HG03064 (cell line): Measurements from ENCODE around the gene TMEM72.
A peak's percentile ranks its signal among the peaks of the same experiment; 100 is the strongest.

ENCODE experiments used
- ATAC-seq: cut with Tn5 transposase; IDR thresholded peaks from one replicate; pipeline ENCODE4 v1.9.1; 2021; ENCODE audit warnings: low read depth; ENCODE audit not compliant: unreplicated experiment

The TMEM72 gene

DNA sequence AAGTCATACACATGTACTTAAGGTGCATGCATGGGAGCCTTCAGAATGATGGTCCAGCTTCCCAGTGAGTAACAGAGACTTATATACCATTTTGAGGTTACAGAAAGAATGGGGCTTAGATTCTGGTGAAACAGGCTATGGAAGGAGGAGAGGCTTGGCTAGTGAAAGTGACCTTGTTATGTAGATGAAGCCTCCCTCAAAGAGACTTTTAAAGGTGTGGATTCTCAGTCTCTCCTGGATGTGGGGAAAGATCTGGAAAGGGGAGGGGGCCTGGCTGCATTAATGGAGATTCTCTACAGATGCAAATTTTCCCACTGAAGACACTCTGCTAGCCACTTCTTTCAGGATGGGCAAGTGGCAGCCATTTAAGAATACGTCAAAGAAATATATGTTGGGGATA lies 54.0 kb downstream of the TMEM72 start:
- no peak for ATAC-seq

DNA sequence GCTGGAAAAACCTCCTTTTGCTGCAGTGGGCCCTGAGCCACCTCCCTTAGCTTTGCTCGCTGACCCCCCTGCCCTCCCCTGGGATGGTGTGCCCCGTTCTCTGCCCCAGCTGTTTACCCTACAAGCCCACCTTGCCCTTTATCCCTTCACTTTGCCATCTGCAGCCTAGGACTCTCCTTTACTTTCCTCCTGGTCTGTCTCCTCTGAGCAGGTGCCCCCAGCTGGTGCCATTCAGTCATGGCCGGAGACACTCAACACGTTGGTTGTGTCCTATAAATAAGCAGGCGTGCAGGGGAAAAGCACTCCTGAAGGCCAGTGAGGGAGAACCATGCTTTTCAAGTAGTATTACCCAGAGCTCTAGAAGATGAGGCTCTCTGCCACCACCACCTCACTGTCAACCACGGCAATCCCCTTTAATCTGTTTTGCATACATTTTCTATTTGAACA lies 54.5 kb downstream of the TMEM72 start:
- ATAC-seq, result no peak

DNA sequence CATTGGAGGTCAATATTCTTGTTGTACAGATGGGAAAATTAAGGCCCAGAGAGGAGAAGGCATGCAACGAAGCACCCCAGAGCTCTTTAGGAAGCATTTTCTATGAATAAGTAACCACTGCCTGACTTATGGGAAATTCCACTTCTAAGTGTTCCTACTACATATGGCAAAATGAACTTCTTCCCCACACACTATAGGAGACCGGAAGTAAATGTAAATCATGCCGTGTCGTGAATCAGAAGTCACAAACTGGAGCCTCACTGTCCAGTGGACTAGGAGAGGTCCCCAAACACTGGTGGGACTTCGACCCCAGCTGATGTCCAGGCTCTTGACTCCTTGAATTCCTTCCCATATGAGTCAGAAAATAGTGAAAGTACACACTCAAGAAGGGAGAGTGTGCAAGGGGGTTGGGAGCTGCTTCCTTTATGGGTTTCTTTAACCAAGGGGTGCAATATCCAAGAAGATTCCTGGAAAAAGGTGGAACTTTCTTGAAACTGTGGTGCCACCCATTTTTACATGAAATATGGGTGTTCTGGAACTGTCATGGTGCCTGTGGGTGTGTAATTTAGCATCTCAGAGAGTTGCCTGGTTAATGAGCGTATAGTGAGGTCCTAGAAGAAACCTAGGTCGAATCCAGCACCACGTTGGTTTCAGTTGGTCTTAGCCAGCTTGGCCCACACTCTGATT lies 55.1 kb downstream of the TMEM72 start:
- no peak for ATAC-seq

DNA sequence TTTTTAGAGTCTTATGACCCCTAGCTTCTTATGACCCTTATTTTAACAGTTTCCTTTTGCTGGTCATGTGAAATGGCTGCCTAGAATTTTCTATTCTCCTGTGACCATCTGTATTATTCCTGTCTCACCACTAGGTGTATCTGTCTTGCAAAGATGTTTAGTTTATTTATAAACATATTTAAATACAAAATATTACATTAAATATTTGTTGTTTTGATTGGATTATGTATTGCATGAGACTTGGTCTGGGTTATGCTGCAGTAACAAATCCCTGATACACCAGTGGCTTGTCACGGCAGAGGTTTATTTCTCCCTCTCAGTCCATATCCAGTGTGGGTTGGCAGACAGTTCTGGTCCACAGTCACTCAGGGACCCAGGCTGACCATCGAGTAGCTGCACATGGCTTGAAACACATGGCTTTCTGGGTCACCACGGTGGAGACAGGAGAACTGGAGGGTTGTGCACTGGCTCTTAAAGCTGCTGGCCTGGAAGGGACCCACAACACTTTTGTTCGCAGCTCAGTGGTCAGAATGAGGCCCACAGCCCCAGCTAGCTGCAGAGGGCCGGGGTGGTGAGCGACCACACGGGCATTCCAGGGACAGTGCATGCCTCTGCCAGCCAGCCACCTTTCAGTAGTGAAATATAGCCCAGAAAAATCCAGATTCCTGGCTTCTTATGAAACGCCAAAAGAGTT lies 55.8 kb downstream of the TMEM72 start:
- ATAC-seq, result no peak

DNA sequence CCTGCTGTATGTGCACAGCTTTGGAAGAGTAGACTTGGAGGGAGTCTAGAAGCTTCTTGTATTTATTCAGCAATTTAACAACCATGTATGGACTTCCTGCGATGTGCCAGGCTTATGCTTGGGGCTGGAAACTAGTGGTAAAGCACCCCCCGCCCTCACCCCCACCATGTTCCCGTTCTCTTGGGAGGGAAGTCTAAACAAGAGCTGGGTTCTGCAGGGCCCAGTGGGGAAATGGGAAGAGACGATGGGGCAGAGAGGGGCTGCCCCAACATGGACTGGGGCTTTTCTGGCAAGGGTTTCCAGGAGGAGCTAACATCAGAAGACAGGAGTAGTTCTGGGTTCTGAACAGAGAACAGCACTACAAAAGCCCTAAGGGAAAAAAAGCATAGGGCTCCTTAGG lies 56.5 kb downstream of the TMEM72 start:
- no peak for ATAC-seq

DNA sequence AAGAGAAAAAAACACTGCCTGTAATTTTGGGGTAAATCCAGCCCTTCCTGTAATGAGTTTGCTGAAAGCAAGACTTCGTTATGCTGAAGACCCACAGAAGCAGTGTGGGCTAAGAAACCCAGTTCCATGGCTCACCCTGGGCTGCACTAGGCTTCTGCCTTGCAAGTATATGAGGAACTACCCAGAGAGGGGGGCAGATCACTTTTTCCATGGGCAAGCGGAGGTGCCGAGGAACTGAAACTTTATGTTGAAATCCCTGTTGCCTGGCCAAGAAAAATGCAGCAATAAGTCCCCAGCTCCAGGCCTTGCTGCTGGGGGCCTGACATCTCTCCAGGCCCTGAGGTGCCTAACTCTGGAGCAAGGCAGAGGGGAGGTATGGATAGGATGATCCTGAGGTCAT lies 57.0 kb downstream of the TMEM72 start:
- no peak for ATAC-seq

DNA sequence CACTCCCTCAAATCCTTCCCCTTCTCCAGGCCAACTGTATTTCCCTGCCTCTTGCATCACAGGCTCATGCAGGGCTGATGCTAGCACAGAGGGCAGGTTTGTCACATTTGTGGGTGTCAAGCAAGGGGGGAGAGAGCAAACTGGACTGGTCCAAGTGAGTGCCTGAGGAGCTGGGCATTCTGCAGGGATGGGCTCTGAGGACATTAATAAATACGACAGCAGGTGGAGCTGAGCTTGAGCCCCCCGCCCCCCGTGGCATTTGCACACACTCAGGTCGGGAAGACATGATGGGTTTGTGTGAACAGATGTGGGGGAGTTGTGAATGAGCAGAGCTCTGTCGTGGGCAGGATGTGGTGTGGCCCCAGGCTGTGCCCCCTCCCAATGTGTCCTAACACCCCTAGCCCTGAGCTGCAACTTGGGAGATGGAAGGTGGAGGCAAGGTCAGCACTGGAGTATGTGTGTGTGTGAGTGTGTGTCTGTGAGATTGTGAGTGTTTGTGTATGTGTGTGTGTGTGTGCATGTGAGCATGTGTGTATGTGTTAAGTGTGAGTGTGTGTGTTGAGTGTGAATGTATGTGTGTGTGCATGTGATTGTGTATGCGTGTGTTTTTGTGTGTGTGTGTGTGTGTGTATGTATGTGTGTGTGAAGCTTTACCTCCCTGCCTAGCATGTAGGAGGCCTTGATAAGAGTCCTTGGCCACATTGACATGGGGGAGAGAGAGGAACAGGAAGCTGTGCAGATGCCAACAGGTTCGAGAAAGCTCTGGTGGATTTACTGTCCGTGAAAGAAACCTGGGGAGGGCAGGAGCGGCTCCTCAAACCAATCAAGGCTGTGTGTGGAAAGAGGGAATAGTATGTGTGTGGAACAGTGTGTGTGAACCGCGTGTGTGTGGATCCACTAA lies 57.6 kb downstream of the TMEM72 start:
- no peak for ATAC-seq

DNA sequence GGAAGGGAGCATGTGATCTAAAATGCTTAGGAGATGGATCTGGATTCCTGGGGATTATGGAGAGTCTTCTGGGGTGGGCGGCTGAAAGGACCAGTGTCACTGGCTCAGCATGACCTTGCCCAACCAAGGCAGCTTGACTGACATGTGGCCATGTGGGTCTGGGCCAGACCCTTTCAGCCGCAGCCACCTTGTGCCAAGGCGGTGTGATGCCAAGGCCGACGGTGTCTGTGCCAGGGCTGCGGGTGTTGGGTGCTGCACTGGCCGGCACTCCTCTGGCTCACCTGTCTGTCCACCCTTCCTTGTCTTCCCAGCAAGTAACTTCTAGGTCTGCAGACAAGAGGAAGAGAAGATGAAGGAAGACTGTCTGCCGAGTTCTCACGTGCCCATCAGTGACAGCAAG lies 58.7 kb downstream of the TMEM72 start:
- no peak for ATAC-seq

DNA sequence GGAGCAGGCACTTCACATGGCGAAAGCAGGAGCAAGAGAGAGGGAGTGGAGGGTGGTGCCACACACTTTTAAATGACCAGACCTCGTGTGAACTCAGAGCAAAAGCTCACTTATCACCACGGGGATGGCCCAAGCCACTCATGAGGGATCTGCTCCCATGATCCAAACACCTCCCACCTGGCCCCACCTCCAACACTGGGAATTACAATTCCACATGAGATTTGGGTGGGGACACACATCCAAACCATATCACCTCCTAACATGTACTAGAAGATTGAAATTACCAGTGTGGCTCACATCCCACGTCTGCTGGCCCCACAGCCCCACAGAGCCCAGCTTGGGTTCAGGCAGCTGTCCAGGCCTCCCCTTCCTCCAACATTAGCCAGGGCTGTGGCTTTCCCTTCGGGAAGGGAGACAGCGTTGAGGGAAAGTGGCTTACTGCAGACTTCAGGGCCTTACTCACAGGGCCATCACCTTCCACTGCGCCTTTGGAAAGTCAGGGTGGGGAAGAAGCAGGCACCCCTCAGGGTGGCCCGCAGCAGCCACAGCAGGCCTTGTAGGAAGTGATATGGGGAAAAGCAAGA lies 59.8 kb downstream of the TMEM72 start:
- ATAC-seq, result no peak

DNA sequence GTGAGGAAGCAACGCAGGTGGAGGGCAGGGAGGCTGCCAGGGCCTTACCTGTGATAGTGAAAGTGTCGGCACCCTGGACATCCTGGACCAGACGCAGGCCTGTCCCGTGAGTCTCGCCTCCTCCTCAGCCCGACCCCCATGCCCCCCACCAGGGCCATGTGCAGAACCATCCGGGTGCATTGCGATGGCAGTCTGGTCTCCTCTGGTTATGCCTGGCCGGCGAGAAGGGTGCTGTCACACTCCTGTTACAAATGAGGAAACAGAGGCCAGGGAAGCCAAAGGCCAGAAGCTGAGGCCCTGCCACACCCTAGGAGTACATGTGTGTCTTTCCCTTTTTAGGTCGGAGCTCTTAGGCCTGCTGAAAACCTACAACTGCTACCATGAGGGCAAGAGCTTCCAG lies 60.3 kb downstream of the TMEM72 start:
- ATAC-seq, result no peak

DNA sequence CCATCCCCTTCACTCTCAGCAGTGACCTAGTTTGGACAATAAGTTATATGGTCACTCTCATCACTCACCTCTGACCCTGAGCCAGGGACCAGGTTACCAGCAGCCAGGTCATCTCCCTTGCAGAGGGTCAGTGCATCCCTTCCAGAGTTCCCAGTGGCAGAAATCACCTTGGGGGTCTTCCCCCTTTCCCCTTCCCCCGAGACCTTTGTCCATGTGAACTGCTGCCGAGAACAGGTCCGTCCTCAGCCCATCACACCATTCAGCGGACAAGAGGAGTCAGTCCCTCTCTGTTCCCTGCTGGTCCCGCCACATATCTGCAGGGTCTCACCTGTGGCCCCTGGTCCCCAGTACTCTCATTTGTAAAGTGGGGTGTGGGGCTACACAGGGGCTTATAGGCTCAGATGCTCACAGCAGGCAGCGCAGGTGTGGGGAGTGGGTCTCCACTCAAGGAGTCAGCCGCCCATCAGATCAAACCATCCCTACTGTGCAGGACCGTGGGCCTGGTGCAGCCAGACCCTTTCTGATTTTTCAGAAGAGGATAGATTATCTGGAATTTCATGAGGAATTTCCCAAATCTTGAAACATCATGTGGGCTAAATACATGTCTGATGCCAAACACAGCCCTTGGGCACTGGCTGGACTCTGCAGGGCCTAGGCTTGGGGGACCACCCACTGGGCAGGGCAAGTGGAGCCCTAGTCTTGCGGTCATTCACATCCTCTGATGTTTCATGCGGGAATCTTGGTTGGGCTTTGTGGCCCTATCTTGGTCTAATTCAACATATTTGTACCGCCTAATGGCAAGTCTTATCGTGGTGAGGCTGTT lies 61.0 kb downstream of the TMEM72 start:
- ATAC-seq, result no peak

DNA sequence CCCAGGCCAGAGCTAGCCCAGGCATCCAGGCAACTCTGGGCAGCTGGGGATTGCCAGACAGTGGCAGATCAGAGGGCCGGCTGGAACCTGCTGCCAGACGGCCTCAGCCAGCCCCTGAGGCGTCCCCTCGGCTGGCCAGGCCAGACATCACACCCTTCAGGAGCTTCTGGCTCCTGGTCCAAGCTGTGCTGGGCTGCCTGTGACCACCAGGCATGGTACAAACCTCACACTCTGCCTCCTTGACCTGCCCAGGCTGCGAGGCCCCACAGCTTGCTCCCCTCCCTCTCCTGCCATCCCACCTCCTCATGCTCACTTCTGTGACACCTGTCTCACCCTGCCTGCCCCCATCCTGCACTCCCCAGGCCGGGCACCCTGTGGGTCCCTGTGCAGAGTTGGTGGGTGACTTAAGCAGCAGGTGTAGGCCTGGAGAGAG lies 61.8 kb downstream of the TMEM72 start:
- ATAC-seq, result no peak

DNA sequence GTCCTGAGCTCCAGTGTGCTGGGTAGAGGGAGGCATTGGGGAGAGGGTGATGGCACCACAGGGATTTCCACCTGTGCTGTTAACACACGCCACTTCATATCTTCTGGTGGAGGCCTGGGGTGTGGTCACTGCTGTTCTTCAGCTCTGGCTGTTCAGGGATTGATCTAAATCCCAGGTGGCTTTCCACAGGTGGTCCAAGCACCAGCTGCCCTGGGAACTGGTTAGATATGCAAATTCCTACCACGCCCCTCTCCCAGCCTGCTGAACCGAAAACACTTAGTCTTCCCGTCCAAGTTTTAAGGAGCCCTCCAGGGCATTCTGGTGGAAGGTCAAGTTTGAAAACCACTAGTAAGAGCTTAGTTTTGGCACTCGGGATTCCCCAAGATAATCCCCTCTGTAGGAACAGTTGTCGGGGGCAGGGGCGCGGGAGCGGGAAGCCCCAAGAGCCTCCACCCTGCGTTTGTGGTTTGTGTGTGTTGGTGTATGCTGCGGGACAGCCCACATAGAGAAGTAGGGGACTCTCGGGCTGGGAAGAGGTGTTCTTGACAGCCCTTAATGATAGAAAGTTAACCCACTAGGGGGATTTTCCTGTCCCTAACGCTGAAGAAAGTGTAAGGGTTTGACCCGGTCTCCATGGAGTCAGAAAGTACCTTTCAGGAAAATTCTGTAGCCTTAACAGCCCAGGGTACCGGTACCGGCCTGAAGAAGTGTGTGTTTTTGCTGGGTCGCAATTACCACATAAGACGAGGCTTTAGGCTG lies 62.4 kb downstream of the TMEM72 start:
- no peak for ATAC-seq

DNA sequence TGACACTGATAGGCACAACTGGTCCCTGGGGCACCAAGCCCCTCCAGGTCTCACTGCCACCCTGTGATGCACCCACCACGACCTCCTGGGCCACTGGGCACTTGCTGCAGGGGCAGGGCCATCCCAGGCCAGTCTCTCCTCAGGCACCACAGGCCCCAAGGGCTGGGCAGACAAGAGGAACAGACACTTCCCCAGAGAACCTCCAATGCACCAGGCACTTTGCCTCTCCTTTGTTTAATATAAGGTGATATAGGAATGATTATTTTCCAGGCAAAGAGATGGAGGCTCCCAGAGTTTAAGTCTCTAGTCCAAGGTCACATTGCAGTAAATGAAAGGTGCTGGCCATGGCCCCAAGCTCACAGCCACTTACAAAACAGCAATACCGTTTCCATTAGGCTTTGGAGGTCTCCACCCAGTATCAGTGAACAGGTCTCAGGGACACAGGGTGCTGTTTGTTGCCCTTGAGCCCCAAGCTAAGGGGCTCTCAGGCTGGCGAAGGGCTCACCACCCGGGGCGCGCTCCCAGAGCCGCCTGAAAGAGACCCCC lies 63.0 kb downstream of the TMEM72 start:
- no peak for ATAC-seq

DNA sequence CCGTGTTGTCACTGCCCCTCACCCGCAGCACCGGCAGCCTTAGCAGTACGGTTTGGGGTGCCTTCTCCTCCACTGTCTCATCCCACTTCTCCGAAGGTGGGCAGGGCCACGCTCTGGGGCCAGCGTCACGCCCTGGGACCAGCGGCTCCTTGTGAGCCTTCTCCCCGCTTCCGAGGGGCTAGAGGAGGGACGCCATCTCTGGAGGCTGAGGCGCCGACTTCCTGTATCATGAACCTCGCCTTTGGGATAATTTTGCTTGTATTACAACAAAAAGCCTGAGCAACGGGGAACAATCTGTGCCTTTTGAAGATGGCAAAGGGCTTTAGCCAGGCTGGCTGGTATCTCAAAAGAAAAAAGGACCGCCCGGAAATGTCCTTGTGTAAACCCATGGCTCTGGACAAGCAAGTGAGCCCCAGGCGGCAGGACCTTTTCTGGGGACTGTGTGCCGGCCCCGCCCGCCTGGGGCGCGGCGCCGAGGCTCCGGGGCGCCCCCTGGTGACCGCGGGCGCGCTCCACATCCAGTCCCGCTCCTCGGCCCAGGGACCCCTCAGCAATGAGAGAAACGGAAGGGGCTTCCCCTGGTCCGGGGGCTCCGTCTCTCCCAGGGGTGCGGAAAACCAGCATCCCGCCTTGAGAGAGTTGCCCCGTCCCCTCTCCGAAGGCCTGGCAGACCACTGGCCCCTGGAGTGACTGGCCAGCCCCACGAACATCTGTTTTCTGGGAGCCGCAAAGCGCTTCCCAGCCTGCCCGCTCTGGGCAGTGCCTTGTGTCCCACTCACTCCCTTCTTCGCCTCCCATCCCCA lies 63.7 kb downstream of the TMEM72 start:
- peak; percentile 49 for ATAC-seq

DNA sequence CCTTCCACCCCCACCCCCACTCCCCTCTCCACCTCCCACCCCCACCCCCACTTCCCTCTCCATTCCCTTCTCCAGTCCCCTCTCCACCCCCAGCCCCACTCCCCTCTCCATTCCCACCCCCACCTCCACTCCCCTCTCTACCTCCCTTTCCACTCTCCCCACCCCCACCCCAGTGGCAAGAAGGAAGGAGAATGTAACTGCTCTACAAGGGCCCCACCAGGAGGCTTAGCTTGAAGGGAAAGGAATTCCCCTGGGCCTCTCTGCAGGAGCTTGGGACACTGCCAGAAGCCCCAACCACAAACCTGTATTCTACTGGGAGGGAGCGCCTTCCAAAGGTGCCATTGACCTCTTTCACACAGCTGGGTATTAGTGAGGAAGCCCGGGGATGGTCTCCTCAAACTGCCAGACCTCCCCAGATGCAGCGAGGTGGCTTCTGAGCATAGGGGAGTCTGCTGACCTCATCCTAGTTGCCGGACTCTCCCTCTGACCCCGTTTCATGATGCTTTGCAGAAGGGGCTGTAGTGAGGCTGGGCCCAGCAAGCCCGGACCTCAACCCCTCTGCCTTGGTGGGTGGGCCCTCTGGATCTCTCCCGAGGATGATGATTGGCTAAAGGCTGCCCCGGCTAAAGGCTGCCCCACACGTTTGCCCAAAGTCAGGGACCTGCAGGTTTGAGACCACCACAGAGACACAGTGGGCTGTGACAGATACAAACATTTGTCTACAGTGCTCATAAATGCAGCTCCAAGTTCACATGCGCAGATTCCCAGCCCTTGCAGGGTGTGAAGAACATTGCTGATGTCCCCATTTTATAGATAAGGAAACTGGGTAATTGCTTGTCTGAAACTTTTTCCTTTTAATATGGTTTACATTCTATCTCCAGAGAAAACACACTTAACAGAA lies 64.5 kb downstream of the TMEM72 start:
- no peak for ATAC-seq
